ENCODE data around the gene TRAPPC14. TPM values are rescaled to one million over a fixed set of nuclear protein-coding genes. Genes with fewer than 3 reads are reported as not detected.
A peak's percentile ranks its signal among the peaks of the same experiment; 100 is the strongest.

TRAPPC14 gene
- total RNA-seq, 1 donor from 2014 or later: 30.2 TPM

DNA sequence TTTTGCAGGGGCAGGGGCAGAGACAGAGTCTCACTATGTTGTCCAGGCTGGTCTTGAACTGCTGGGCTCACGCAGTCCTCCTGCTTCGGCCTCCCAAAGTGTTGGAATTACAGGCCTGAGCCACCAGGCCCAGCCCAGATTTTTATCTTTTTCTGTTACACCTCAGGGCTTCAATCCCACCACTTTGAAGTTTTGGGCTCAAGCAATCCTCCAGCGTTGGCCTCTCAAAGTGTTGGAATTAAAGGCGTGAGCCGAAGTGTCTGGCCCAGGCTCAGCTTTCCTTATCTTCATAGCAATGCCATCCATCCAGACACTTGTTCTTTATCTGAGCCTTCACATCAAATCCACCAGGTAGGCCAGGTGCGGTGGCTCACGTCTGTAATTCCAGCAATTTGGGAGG is 43.5 kb downstream of the TRAPPC14 start:
- Mint-ChIP-seq H3K36me3 (ENCODE audit: low read depth, unreplicated experiment) (peaks cover 29% of the 10 kb centered on the region), H3K4me1 (ENCODE audit: unreplicated experiment) (peaks cover 13% of the 10 kb centered on the region), H3K9me3 (ENCODE audit: unreplicated experiment) (no peaks in the 10 kb centered on the region), H3K4me3 (ENCODE audit: unreplicated experiment) (peak overlapping the region; percentile 51), H3K27ac (ENCODE audit: unreplicated experiment) (no peak overlapping the region), H3K27me3 (ENCODE audit: unreplicated experiment) (peaks cover 6% of the 10 kb centered on the region)
- no peak for DNase-seq (ENCODE audit: low spot score)
- TF ChIP-seq, protein P1, sequence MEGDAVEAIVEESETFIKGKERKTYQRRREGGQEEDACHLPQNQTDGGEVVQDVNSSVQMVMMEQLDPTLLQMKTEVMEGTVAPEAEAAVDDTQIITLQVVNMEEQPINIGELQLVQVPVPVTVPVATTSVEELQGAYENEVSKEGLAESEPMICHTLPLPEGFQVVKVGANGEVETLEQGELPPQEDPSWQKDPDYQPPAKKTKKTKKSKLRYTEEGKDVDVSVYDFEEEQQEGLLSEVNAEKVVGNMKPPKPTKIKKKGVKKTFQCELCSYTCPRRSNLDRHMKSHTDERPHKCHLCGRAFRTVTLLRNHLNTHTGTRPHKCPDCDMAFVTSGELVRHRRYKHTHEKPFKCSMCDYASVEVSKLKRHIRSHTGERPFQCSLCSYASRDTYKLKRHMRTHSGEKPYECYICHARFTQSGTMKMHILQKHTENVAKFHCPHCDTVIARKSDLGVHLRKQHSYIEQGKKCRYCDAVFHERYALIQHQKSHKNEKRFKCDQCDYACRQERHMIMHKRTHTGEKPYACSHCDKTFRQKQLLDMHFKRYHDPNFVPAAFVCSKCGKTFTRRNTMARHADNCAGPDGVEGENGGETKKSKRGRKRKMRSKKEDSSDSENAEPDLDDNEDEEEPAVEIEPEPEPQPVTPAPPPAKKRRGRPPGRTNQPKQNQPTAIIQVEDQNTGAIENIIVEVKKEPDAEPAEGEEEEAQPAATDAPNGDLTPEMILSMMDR (IDR thresholded peaks at IDR 0.05; ENCODE audit: unreplicated experiment): no peak

DNA sequence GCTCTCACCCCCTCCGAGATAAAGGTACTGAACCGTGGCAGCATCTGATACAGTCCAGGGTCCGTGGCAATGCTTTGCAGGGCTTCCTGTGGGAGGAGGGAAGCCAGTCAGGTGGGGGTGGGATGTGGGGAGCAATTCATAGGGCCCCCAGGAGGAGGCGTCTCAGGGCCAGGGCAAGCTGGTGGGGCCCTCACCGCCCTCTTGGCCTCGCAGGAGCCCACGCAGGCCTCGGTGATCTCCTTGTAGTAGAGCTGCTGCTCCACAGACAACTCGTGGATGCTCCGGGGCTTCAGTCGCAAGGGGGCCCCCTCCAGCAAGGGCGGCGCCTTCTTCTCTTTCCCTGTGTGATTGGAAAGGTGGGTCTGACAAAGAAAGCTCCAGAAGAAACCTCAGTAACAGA is 46.6 kb downstream of the TRAPPC14 start:
- Mint-ChIP-seq H3K27ac (ENCODE audit: unreplicated experiment) (no peak overlapping the region), H3K9me3 (ENCODE audit: unreplicated experiment) (no peaks in the 10 kb centered on the region), H3K4me1 (ENCODE audit: unreplicated experiment) (peaks cover 2% of the 10 kb centered on the region), H3K4me3 (ENCODE audit: unreplicated experiment) (no peak overlapping the region), H3K27me3 (ENCODE audit: unreplicated experiment) (peaks cover 6% of the 10 kb centered on the region), H3K36me3 (ENCODE audit: low read depth, unreplicated experiment) (peaks cover 41% of the 10 kb centered on the region)
- no peak for DNase-seq (ENCODE audit: low spot score)
- TF ChIP-seq, protein P1 (IDR thresholded peaks at IDR 0.05; ENCODE audit: unreplicated experiment): no peak

DNA sequence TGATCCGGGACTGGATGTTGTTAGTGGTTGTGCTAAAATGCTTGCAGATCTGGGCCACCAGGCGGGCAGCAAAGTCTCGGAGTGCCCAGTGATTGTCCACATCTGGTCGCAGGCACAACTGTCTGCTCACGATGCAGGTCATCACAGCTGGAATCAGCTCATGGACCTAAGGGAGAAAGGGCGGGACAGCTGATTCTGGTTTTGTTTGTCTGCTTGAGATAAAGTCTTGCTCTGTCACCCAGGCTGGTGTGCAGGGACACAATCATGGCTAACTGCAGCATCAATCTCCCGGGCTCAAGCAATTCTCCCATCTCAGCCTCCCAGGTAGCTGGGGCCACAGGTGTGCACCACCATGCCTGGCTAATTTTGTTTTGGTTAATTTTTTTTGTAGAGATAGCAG is 47.4 kb downstream of the TRAPPC14 start:
- H3K36me3 Mint-ChIP-seq (ENCODE audit: low read depth, unreplicated experiment): peaks cover 45% of the 10 kb centered on the region
- H3K4me1 Mint-ChIP-seq (ENCODE audit: unreplicated experiment): peaks cover 2% of the 10 kb centered on the region
- no peak for DNase-seq (ENCODE audit: low spot score)
- H3K27ac Mint-ChIP-seq (ENCODE audit: unreplicated experiment): no peak overlapping the region
- no peaks in the 10 kb centered on the region for H3K9me3 Mint-ChIP-seq (ENCODE audit: unreplicated experiment)
- H3K4me3 Mint-ChIP-seq (ENCODE audit: unreplicated experiment): peak overlapping the region; percentile 86
- TF ChIP-seq, protein P1 (IDR thresholded peaks at IDR 0.05; ENCODE audit: unreplicated experiment): no peak
- peaks cover 6% of the 10 kb centered on the region for H3K27me3 Mint-ChIP-seq (ENCODE audit: unreplicated experiment)

DNA sequence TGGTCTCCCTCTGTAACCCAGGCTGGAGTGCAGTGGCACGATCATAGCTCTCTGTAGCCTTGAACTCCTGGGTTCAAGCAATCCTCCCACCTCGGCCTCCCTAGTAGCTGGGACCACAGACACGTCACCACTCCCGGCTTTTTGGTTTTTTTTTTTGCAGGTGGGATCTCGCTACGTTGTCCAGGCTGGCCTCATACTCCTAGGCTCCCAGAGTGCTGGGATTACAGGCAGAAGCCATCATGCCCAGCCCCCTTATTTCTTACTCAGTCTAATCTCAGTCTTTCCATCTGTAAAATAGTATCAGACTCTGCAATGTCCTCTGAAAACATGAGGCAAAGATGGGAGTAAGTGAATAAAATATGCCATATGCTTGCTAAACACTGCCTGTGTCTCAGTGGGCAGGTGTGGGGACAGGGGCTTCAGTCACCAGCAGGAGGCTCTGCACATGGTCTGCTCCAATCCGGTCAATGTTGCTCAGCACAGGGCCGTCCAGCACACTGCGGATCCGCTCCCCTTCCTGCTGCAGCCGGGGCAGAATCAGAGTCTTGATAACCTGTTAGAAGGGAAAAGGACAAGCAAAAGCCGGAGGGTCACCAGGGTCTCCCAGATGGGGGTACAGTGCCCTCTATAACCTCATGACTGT is 48.9 kb downstream of the TRAPPC14 start:
- Mint-ChIP-seq H3K4me3 (ENCODE audit: unreplicated experiment) (peak overlapping the region; percentile 11), H3K36me3 (ENCODE audit: low read depth, unreplicated experiment) (peaks cover 41% of the 10 kb centered on the region), H3K27me3 (ENCODE audit: unreplicated experiment) (peaks cover 5% of the 10 kb centered on the region)

DNA sequence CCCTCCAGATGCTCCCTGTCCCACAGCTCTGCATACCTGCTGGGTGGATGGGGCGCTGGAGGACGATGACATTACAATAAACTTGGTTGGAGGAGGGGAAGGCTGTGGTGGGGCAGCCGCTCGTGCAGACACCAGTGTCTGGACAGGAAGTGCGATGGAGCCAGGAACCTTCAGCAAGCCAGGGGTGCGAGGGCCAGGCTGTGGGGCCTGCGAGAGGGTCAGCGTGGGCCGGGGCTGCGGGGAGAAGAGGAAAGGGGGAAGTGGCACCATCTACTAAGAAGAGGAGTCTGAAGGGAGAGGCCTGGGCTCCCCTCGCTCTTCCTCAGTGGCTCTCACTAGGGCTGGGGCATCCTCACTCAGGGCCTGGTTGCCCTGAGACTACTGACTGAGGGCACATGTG is 50.6 kb downstream of the TRAPPC14 start:
- peaks cover 39% of the 10 kb centered on the region for H3K36me3 Mint-ChIP-seq (ENCODE audit: low read depth, unreplicated experiment)
- H3K27ac Mint-ChIP-seq (ENCODE audit: unreplicated experiment): no peak overlapping the region
- TF ChIP-seq, protein P1 (IDR thresholded peaks at IDR 0.05; ENCODE audit: unreplicated experiment): no peak

More for the DNA sequence above, 48.9 kb downstream of the TRAPPC14 start:
- no peak for DNase-seq (ENCODE audit: low spot score)
- Mint-ChIP-seq H3K27ac (ENCODE audit: unreplicated experiment) (no peak overlapping the region), H3K4me1 (ENCODE audit: unreplicated experiment) (peaks cover 2% of the 10 kb centered on the region), H3K9me3 (ENCODE audit: unreplicated experiment) (no peaks in the 10 kb centered on the region)
- TF ChIP-seq, protein P1 (IDR thresholded peaks at IDR 0.05; ENCODE audit: unreplicated experiment): no peak

More for the DNA sequence above, 50.6 kb downstream of the TRAPPC14 start:
- Mint-ChIP-seq H3K9me3 (ENCODE audit: unreplicated experiment) (no peaks in the 10 kb centered on the region), H3K4me3 (ENCODE audit: unreplicated experiment) (no peak overlapping the region), H3K27me3 (ENCODE audit: unreplicated experiment) (peaks cover 9% of the 10 kb centered on the region), H3K4me1 (ENCODE audit: unreplicated experiment) (peaks cover 2% of the 10 kb centered on the region)
- no peak for DNase-seq (ENCODE audit: low spot score)
